UCSD-AML1 (cell line): ENCODE data around the gene GJC1.
"Not testable (repeated sequence)": the region's sequence is repeated elsewhere in the genome, so short reads cannot be mapped to it uniquely, and the experiment has no call there.

Source experiments
- DNase-seq: peaks from one replicate; lab custom pipeline; 2025; ENCODE audit not compliant: unreplicated experiment; lab: John Stamatoyannopoulos, UW

The GJC1 gene

DNA sequence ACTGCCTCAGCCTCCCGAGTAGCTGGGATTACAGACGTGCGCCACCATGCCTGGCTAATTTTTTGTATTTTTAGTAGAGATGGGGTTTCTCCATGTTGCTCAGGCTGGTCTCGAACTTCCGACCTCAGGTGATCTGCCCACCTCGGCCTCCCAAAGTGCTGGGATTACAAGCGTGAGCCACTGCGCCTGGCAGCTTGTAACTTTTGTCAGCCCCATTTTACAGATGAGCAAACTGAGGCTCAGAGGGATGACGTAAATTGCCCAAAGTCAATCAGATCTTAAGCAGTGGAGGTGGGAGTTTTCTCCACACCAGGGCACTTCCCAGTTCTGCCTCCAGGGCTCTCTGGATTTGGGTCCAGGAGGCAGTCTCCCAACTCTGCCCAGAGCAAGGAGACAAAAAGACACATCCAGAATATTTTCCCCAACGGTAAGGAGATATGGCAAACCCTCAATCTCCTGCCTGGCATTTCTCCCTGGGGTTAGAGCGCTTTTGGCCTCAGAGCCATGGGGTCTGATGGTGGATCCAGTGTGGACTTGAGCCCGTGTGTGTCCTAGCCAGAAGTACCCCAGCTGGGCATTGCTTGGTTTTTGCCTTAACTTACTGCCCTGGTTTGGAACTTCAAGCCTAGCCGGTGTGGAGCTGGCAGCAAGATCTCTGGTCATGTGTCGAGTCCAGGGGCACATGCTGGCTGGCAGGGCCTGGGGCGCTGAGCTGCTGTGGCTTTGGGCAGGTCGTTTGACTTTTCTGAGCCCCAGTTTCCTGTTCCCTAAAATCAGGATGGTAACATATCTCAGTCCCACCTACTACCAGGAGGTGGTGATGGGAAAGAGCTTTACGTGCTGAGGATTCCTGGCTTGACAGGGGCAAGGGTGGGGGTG, 67.9 kb downstream of the GJC1 start:
- no peak for DNase-seq

DNA sequence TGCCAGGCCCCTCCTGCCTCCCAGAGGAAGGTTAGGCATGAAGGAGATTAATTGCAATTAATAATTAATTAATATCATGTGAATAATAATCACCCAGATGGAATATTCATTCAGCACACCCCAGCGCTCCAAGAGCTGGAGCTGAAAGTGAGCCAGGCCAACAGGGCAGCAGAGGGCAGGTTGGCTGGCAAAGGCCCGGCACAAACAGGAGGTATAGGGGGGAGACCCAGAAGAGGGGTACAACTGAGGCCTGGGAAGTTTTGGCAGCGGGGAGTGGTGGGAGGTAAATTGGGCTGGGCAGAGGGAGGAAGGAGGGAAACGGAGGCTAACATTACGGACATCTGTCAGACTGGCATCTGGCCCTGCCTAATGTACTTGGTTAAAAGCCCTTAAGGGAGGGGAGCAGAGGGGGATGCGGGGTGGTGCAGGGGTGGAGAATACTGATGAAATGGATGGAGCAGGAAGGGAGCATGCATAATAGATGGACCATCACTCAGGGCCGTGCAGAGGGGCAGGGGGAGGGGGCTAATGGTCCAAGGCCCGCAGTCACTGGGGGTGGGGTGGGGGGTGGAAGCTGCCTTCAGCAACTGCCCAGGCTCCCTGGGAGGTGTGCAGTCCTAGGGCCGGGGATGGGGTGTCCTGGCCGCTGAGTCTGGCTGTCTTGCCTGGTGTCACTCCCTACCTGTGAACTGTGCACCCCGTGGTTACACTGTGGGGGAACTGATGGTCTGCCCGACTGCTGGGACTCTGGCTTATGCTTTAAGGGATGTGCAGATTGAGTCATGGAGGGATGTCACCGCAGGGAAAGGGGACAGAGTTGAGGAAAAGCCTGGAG, 69.4 kb downstream of the GJC1 start:
- no peak for DNase-seq

DNA sequence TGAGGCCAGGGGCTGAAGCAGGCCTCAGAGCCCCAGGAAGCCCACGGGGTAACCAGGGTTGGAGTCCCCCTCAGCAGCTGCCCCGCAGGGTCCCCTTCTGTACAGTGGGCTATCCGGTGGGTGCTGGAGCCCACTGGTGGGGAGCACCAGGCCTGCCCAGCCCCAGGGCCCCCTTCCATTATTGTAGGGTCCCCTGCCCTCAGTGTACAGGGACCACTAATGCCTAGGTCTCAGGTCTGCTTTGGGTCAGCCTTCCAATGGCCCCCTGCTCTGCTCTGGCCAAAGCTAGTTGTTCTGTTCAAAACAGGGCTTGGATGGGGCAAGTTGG, 70.2 kb downstream of the GJC1 start:
- no peak for DNase-seq

DNA sequence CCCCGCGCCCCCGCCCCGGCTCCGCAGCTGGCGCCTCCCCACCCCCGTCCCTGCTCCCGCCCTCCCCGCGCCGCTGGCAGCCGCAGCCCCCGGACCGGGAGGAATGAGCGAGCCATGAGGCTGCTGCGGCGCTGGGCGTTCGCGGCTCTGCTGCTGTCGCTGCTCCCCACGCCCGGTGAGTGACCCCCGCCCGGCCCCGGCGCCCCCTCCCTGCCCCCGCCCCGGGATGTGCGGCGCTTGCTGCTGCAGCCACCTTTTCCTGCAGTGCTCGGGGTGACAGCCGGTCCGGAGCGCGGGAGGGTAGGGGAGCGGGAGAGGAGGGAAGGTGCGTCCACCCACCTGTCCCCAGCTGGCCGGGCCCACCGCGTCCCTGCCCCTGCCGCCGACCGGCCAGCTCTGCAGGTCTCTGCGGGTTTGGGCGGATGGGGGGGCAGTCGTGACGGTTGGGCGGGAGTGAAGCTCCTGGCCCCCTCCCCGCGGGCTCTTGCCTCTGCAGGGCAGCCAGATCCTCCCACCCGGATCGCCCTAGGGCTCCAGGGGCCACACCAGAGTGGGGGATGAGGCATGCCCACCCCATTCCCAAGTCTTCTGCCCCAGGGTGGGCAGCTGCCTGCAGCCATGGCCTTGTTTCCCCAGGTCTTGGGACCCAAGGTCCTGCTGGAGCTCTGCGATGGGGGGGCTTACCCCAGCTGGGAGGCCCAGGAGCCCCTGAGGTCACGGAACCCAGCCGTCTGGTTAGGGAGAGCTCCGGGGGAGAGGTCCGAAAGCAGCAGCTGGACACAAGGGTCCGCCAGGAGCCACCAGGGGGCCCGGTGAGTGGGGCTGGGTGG, 70.8 kb downstream of the GJC1 start:
- DNase-seq: no peak

DNA sequence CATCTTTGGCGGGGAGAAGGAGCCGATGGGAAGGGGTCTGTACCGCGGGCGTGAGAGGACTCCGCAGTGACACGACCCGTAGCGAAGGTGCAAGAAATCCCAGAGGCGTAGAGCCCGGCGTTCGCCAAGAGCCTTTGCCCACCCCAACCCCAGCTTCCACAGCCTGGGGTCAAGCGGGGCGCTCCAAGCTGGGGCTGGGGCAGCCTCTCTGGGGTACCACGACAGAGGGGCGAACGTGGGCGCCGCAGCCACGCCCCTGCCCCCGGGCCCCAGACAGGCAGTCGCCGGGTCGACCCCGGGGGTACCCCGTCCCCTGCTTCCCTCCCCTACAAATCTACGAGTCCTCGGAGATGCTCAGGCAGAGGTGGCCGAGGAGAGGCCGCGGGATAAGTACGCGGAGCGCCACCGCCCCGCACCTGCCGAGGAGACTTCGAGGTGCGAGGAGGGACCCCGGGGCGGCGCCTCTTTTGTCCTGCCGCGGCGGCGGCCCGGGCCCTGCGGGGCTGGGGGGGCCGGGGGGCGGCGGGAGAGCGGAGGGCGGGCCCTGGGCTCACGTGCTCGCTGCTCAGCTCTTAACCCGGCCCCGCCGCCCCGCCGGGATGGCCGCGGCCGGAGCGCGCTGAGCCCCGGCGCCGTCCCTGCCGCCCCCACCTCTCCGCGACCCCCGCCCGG, 71.5 kb downstream of the GJC1 start, which contains the start of gene ADAM11:
Gene ADAM11 (plus strand): TSS at position 575 of the 672 bp plus-strand sequence. CDS start 212 bp downstream, outside the sequence.
- no peak for DNase-seq

DNA sequence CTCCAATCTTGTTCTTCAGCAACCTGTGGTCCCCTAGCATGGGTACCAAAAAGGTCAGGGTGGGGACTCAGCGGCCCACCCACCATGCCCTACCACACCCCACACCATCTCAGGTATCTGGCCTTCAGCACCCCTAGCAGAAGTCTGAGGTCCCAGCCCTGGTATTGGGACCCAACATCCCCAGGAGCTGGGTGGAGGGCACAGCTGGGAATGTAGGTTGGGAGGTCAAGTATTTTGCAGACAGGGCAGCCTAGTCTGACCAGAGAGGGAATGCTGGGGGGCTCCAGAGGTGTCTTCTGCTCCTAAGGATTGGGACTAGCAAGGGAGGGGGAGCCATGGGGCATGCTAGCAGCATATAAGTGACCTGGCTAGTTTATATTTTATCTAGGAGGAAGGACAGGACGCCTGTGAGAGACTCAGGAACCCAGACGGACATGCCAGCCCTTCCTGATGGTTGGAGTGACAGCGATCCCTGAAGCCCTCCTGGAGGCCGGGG, 72.1 kb downstream of the GJC1 start:
- no peak for DNase-seq

DNA sequence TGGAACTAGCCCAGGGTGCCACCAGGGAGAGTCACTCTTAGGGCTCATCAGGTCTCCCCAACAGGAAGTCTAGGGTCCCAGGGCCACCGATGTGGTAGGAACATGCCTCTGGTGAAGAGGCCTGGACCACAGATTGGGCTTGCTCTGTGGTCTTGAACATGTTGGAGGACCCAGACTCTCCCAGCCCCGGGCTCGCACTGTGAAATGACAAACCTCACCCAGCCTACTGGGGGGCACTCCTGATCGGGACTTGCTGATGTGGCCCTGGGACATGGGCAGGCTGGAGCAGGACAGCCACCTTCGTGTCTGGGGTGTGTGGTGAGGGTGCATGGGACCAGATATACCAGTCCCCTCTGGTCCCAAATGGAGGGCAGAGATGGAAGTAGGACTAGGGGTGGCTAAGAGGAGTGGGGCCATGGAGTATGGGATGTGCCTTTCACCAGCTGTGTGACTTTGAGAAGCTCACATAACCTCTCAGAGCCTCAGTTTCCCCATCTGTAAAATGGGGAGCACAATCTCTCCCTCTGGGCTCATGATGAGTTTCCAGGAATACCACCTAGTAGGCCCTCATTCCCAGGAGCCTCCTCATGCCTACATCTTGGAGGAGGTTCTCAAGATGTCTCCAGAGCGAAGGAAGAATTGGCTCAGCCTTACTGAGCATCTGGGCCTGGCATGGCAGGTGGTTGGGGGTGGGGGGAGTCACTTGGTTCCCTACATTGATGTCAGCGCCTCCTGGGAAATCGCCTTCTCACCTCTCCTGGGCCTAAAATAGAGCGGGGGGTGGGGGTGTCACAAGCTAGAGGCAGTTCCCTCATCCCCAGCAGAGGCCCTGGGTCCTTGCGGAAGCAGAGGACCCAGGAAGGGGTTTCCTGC, 72.8 kb downstream of the GJC1 start:
- DNase-seq: no peak

DNA sequence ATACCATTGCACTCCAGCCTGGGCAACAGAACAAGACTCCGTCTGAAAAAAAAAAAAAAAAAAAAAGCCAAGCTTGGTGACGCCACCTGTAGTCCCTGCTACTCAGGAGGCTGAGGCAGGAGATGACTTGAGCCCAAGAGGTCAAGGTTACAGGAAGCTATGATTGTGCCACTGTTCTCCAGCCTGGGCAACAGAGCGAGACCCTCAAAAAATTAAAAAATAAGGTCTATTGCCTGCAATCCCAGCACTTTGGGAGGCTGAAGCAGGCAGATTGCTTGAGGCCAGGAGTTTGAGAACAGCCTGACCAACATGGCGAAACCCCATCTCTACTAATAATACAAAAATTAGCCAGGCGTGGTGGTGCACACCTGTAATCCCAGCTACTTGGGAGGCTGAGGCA, 74.9 kb downstream of the GJC1 start:
- DNase-seq: not testable (repeated sequence)

DNA sequence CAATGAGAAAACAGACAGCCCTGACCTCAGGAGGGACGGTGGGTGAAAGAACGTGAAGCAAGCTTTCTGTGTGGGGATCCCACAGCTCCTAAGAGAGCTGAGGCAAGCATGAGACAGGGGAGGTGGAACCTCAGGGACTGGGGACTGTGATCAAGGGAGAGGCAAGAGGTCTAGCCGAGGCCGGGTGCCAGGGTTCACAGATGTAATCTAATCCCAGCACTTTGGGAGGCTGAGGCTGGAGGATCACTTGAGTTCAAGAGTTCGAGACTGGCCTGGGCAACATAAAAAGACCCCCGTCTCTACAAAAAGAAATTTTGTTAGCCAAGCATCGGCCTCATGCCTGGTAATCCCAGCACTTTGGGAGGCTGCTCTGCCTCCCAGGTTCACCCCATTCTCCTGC, 75.8 kb downstream of the GJC1 start:
- no peak for DNase-seq

DNA sequence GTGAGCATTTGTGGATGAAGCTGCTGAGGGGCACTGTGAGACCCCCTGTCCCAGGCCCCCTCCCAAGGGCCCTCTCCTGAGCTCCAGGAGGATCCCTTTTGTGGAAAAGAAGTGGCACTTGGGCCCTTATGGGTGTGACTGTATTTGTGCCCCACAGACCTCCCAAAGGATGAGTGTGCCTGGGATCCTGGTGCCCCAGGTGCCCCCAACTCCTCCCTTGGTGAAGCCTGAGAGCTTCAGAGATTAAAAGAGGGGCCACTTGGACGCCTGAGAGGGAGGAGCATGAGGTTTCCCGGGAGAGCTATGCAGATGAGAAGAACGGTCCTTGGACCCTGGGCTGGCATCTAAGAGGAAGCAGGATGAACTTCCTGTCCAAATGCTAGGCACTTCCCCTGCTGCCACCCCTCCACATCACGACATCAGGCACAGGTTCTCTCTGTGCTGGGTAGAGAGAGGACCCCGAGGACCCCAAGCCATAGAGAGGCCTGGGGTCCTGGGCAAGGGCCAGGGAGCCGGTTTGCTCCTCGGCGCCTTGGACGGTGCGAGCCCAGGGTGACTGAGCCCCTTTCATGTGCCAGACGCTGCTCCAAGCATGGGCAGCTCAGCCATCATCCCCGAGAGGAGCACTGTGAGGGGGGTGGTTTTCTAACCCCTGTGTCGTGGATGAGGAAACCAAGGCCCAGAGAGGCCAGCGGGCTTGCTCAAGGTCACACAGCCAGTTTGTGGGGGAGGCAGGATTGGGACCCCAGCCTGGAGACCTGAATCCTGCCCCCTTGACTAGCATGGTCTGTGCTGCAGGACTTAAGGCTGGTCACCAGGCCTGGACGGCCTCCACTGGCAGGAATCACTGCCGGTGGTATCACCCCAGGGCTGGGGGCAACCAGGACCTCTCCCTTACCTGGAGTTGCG, 76.9 kb downstream of the GJC1 start:
- no peak for DNase-seq

DNA sequence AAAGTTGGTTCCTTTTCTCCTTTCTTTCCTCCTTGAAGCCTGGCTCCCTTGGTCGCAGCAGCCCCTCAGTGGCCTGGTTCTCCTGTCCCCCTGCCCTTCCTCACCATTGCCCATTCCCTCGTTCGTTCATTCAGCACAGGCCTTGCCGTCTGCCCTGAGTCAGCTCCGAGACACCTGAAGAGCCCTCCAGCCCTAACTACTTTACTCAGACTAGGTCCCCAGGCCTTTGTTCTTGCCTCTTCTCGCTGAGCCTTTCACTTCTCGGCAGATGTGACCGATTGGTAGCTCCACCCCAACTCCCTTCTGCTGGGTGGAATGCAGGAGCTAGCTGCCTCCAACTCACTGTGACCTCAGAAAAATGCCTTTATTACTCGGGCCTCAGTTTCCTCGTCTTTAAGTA, 78.3 kb downstream of the GJC1 start:
- no peak for DNase-seq

DNA sequence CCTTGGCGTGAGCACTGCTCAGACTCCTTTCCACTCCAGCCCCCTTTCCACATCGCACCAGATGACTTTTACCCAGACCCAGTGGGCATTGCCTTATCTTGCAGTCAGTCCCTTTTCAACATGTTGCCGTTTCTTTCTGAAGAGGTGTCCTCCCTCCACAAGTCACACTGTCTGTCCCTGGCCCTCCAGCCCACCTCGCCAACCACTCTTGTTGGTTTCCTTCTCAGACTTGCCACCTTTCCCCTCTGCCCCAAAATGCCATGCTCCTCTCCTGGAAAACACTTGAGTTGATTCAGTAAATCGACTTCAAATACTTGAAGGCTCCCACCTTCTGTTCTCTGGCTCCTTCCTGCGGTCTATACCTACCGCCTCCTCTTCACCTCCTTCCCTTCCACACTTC, 78.8 kb downstream of the GJC1 start:
- DNase-seq: no peak

DNA sequence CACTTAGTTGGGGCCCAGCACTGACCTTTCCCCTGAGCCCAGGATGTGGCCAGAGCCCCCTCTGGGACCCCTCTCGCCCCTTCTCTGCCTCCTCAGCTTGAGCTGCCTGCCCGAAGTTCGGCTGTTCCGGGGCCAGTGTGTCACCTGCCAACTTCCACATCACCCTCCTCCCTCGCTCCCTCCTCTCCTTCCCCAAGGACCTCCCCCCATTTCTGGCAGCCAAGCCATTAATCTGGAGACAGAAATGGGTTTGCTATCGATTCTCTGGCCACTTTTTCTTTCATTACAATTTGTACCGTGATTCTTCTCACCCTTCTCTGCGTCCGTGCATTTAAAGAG, 80.1 kb downstream of the GJC1 start:
- no peak for DNase-seq

DNA sequence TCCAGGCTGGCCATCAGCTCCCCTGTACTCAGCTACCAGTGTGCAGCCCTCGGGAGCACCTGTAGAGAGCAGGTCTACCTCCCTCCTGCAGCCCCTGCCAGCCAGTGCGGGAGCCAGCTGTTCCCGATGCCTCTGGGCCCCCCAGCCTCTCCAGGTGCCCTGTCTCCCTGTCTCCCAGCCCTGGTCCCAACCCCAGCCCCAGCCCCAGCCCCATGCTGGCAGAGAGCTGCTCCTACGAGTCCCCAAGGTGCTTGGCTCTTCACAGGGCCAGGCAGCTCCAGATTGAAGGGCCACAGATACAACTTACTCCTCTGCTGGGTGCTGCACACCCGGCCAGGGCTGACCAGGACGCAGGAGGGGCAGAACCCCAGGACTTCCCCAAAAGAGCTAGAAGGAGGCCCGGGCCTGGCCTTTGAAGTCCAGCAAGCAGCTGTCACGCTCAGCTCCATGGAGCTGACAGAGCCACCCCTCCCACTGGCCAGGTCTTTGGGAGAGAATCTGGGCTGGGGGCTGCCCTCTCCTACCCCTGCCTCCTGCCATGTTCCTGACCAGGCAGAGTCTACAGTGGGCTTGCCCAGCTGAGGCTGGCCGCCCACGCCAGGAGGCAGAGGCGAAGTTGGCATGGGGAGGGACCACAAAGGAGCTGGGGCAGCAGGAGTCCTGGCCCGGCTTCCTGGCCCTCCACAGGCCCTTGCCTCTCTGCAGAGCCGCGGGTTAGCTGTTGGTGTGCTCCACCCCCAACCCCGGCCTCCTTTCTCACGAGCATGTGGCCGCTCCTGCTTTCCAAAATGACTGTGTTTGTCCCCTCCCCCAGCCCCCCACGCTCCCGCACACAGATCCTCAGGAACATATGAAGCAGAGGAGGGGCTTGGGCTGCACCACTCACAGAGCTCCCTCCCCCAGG, 80.8 kb downstream of the GJC1 start:
- DNase-seq: no peak
